ENCODE results near the gene TOP1. TPM values are rescaled to one million over a fixed set of nuclear protein-coding genes. Genes with fewer than 3 reads are reported as not detected.

TOP1 gene
- total RNA-seq, 2 experiments from 2014 or later, result 91.7 to 92.6 TPM

DNA sequence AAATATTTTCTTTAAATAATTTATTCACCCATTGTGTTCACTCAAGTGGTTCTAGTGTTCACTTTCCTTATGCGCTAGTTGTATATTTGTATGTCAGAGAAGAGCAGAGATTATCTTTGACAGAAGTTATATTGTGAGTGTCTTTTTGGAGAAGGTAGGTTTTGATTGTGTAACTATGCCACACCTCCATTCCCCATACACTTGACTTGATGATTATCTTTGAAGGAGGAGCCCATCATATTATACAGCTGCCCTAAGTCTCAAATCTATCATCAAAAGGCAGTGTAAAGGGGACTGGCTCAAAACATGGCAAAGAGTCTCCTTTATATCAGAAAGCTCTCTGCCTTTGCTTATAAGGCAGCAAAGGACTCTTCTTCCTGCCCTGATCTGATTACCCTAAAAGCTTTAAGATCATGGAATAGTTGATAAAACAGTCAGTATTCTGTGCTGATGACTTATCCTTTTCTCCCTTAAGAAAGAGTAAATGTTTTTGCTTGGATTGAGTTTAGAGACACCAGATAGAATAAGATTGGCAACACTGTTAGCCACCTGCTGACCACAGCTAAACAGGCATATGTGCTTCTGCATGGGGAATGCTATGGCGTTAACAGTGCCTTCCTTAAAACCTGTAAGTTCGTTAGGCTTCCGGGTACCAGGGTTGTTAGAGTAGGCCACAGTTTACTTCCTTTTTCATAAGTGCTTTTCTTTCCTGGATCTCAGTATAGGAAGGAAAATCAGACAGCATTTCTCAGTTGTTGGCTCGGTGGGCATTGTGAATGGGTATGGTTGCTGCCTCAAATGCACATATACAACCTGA, 22.6 kb downstream of the TOP1 start:
- DNase-seq, result no peak
- CTCF ChIA-PET, result interaction anchor here (0.9 to 2.7 kb wide), 4 partner anchors 17 to 92 kb away, joined by 3 to 12 read pairs (median 4); no protein-coding TSS in a partner anchor
- intact Hi-C loops (cut with micrococcal nuclease), result no loop called here
- Mint-ChIP-seq H3K27me3 (ENCODE audit: low read depth) (no peaks in the 10 kb centered on the region), H3K9me3 (no peaks in the 10 kb centered on the region), H3K27ac (peak overlapping the region; percentile 40), H3K4me1 (ENCODE audit: low read depth) (peaks cover 92% of the 10 kb centered on the region), H3K36me3 (ENCODE audit: low read depth) (peaks cover 20% of the 10 kb centered on the region), H3K4me3 (no peak overlapping the region)

DNA sequence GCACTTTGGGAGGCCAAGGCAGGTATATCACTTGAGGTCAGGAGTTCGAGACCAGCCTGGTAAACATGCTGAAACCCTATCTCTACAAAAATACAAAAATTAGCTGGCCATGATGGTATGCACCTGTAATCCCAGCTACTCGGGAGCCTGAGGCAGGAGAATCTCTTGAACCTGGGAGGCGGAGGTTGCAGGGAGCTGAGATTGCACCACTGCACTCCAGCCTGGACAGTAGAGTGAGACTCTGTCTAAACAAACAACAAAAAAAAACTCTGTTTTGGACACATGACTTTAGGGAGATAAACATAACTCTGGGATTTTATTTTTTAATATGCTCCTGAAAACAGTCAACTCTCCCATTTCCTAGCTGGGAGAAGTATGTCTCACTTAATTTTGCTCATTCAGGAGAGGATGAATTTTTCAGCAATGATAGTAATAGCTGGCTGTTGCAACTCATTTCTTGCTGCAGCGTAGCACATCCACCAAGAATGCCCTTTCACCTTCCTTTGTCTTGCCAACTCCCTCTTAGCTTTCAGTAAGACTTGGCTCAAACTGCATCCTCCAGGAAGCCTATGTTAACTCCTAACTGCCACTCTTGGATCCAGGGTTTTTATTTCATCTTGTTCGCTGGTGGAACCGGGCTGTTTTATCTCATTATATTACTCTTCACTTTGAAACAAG, 24.3 kb downstream of the TOP1 start:
- H3K27ac Mint-ChIP-seq, result no peak overlapping the region
- peaks cover 84% of the 10 kb centered on the region for H3K4me1 Mint-ChIP-seq (ENCODE audit: low read depth)
- CTCF ChIA-PET, result interaction anchor here (1.0 to 2.7 kb wide), 2 partner anchors 43 to 62 kb away, joined by 5 to 12 read pairs; no protein-coding TSS in a partner anchor
- H3K36me3 Mint-ChIP-seq (ENCODE audit: low read depth), result peaks cover 20% of the 10 kb centered on the region
- H3K9me3 Mint-ChIP-seq, result no peaks in the 10 kb centered on the region
- no peaks in the 10 kb centered on the region for H3K27me3 Mint-ChIP-seq (ENCODE audit: low read depth)
- no peak overlapping the region for H3K4me3 Mint-ChIP-seq
- intact Hi-C loops (cut with micrococcal nuclease), result no loop called here
- DNase-seq, result no peak

GRCh38 chr20:41054070-41054846, 25.6 kb downstream of the TOP1 start:
- peaks cover 24% of the 10 kb centered on the region for H3K36me3 Mint-ChIP-seq (ENCODE audit: low read depth)
- no peak overlapping the region for H3K27ac Mint-ChIP-seq
- no peak for DNase-seq
- H3K27me3 Mint-ChIP-seq (ENCODE audit: low read depth), result no peaks in the 10 kb centered on the region
- H3K9me3 Mint-ChIP-seq, result no peaks in the 10 kb centered on the region
- peaks cover 84% of the 10 kb centered on the region for H3K4me1 Mint-ChIP-seq (ENCODE audit: low read depth)
- CTCF ChIA-PET, result interaction anchor here (1.4 kb wide), 1 partner anchor 63 kb away, joined by 4 read pairs; no protein-coding TSS in a partner anchor
- H3K4me3 Mint-ChIP-seq, result no peak overlapping the region
- intact Hi-C loops (cut with micrococcal nuclease), result no loop called here

DNA sequence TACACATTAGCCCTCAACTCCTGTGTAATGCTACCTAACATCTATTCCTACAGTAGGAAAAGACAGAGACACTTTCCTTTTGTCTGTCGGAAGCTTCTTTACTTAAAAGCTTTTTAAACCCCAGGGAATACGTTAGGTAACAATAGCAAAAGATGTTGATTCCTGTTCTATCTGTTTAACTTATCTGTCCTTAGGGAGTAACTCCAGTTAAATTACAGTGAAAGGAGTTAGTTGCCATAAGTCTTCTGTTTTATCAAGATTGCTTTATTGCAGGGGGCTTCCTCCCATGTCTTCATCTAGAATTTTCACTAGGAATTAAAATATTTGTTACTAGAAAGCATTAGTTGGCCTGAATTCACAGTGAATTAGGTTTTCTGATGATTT, 26.2 kb downstream of the TOP1 start:
- Mint-ChIP-seq H3K36me3 (ENCODE audit: low read depth) (peaks cover 24% of the 10 kb centered on the region), H3K9me3 (no peaks in the 10 kb centered on the region), H3K27ac (peak overlapping the region; percentile 15), H3K4me1 (ENCODE audit: low read depth) (peaks cover 79% of the 10 kb centered on the region), H3K4me3 (no peak overlapping the region), H3K27me3 (ENCODE audit: low read depth) (no peaks in the 10 kb centered on the region)
- intact Hi-C loops (cut with micrococcal nuclease), result no loop called here
- CTCF ChIA-PET, result interaction anchor here (1.4 kb wide), 1 partner anchor 64 kb away, joined by 4 read pairs; no protein-coding TSS in a partner anchor
- DNase-seq, result no peak

- no peak overlapping the region for H3K27ac Mint-ChIP-seq
- no peak for DNase-seq
- no peaks in the 10 kb centered on the region for H3K27me3 Mint-ChIP-seq (ENCODE audit: low read depth)
- peaks cover 25% of the 10 kb centered on the region for H3K36me3 Mint-ChIP-seq (ENCODE audit: low read depth)
- CTCF ChIA-PET, result interaction anchor here (3.3 kb wide), 1 partner anchor 65 kb away, joined by 8 read pairs; no protein-coding TSS in a partner anchor
- intact Hi-C loops (cut with micrococcal nuclease), result no loop called here
- H3K4me3 Mint-ChIP-seq, result no peak overlapping the region
- H3K4me1 Mint-ChIP-seq (ENCODE audit: low read depth), result peaks cover 71% of the 10 kb centered on the region
- H3K9me3 Mint-ChIP-seq, result no peaks in the 10 kb centered on the region
Observed at GRCh38 chr20:41055679-41056078, 27.1 kb downstream of the TOP1 start.

- intact Hi-C loops (cut with micrococcal nuclease), result loop anchor here (1.0 to 2.0 kb wide), 2 partner anchors 9 to 15 kb away; no protein-coding TSS in a partner anchor
- Mint-ChIP-seq H3K36me3 (ENCODE audit: low read depth) (peaks cover 41% of the 10 kb centered on the region), H3K27ac (peak overlapping the region; percentile 54), H3K27me3 (ENCODE audit: low read depth) (no peaks in the 10 kb centered on the region), H3K4me1 (ENCODE audit: low read depth) (peaks cover 52% of the 10 kb centered on the region), H3K4me3 (no peak overlapping the region), H3K9me3 (no peaks in the 10 kb centered on the region)
- CTCF ChIA-PET, result interaction anchor here (3.3 kb wide), 1 partner anchor 68 kb away, joined by 8 read pairs; no protein-coding TSS in a partner anchor
- DNase-seq, result peak; percentile 56
Observed at GRCh38 chr20:41057999-41058673, 29.5 kb downstream of the TOP1 start.

DNA sequence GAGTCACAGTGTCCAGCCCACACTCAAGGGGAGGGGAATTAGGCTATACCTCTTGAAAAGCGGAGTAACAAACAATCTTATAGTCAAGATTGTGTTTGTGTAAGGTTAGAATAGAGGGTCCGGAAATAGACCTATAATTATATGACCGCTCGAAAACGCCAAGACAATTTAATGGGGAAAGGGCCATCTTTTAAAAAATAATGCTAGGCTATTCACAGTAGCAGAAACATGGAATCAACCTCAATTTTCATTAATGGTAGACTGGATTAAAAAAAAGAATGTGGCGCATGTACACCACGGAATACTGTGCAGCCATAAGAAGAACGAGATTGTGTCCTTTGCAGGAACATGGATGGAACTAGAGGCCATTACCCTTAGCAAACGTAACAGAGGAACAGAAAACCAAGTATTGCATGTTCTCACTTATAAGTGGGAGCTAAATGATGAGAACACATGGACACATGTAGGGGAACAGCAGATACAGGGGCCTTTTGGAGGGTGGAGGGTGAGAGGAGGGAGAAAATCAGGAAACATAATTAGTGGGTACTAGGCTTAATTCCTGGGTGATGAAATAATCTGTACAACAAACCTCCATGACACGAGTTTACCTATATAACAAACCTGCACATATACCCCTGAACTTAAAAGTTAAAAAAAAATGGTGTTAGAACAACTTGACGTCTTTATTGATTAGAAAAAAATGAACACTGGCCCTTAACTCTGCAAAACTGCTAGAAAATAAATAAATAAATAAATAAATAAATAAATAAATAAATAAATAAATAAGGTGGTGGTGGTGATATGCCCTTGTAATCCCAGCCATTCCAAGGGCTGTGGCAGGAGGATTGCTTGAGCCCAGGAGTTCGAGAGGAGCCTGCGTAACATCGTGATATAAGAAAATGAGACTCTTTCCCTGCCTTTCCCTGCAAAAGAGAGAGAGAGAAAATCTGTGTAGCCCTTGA, 30.3 kb downstream of the TOP1 start:
- Mint-ChIP-seq H3K4me3 (no peak overlapping the region), H3K4me1 (ENCODE audit: low read depth) (peaks cover 53% of the 10 kb centered on the region), H3K27ac (no peak overlapping the region), H3K9me3 (no peaks in the 10 kb centered on the region), H3K36me3 (ENCODE audit: low read depth) (peaks cover 42% of the 10 kb centered on the region), H3K27me3 (ENCODE audit: low read depth) (no peaks in the 10 kb centered on the region)
- CTCF ChIA-PET, result interaction anchor here (0.7 to 3.3 kb wide), 2 partner anchors 10 to 68 kb away, joined by 4 to 8 read pairs; no protein-coding TSS in a partner anchor
- intact Hi-C loops (cut with micrococcal nuclease), result loop anchor here (1.0 to 2.0 kb wide), 2 partner anchors 10 to 14 kb away; no protein-coding TSS in a partner anchor
- DNase-seq, result no peak

DNA sequence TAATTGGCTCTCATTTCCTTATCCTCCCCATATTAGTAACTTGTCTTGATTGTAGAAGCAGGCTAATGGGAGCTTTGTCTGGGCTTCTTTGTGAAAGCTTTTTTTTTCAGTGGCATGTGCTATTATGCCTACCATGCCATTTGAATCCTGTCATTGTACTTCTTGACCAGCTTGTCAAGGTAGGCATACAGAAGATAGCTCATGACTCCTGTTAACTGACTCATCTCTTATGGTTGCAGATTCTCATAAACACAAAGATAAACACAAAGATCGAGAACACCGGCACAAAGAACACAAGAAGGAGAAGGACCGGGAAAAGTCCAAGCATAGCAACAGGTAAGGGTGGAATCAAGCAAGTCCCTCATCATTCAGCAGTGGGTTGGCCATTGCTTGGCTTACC, 32.5 kb downstream of the TOP1 start:
- DNase-seq, result no peak
- no peaks in the 10 kb centered on the region for H3K9me3 Mint-ChIP-seq
- intact Hi-C loops (cut with micrococcal nuclease), result no loop called here
- peaks cover 45% of the 10 kb centered on the region for H3K4me1 Mint-ChIP-seq (ENCODE audit: low read depth)
- CTCF ChIA-PET, result interaction anchor here (1.2 kb wide), 1 partner anchor 33 kb away, joined by 3 read pairs; no protein-coding TSS in a partner anchor
- no peak overlapping the region for H3K27ac Mint-ChIP-seq
- peaks cover 38% of the 10 kb centered on the region for H3K36me3 Mint-ChIP-seq (ENCODE audit: low read depth)
- no peak overlapping the region for H3K4me3 Mint-ChIP-seq
- H3K27me3 Mint-ChIP-seq (ENCODE audit: low read depth), result no peaks in the 10 kb centered on the region

GRCh38 chr20:41063442-41063841, 34.8 kb downstream of the TOP1 start:
- DNase-seq, result no peak
- Mint-ChIP-seq H3K27ac (no peak overlapping the region), H3K36me3 (ENCODE audit: low read depth) (peaks cover 47% of the 10 kb centered on the region), H3K4me3 (no peak overlapping the region), H3K9me3 (no peaks in the 10 kb centered on the region), H3K27me3 (ENCODE audit: low read depth) (no peaks in the 10 kb centered on the region), H3K4me1 (ENCODE audit: low read depth) (peaks cover 37% of the 10 kb centered on the region)
- intact Hi-C loops (cut with micrococcal nuclease), result no loop called here
- CTCF ChIA-PET, result no interaction called here

GRCh38 chr20:41064377-41064776, 35.8 kb downstream of the TOP1 start:
- Mint-ChIP-seq H3K27me3 (ENCODE audit: low read depth) (no peaks in the 10 kb centered on the region), H3K27ac (no peak overlapping the region), H3K9me3 (no peaks in the 10 kb centered on the region), H3K4me3 (no peak overlapping the region), H3K4me1 (ENCODE audit: low read depth) (peaks cover 34% of the 10 kb centered on the region), H3K36me3 (ENCODE audit: low read depth) (peaks cover 47% of the 10 kb centered on the region)
- DNase-seq, result no peak
- CTCF ChIA-PET, result no interaction called here
- intact Hi-C loops (cut with micrococcal nuclease), result no loop called here

GRCh38 chr20:41065716-41066115, 37.1 kb downstream of the TOP1 start:
- DNase-seq, result no peak
- H3K4me3 Mint-ChIP-seq, result no peak overlapping the region
- H3K27me3 Mint-ChIP-seq (ENCODE audit: low read depth), result no peaks in the 10 kb centered on the region
- no peaks in the 10 kb centered on the region for H3K9me3 Mint-ChIP-seq
- H3K4me1 Mint-ChIP-seq (ENCODE audit: low read depth), result peaks cover 43% of the 10 kb centered on the region
- intact Hi-C loops (cut with micrococcal nuclease), result no loop called here
- H3K27ac Mint-ChIP-seq, result no peak overlapping the region
- CTCF ChIA-PET, result interaction anchor here (0.7 kb wide), 2 partner anchors 11 to 214 kb away, joined by 3 read pairs; no protein-coding TSS in a partner anchor
- peaks cover 49% of the 10 kb centered on the region for H3K36me3 Mint-ChIP-seq (ENCODE audit: low read depth)

Data from activated naive CD4-positive, alpha-beta T cell treated with anti-CD3 and anti-CD28 coated beads for 36 hours (primary cell).